Testis (tissue), 2 donors: ENCODE data around the gene CDK11B.

ENCODE experiments used
- POLR2A ChIP-seq: fragments of 450-650 bp; IDR thresholded peaks from one replicate; pipeline ENCODE4 v1.6.1; 2017; ENCODE audit warnings: antibody characterized with exemption, mild to moderate bottlenecking, moderate library complexity
- TF ChIP-seq, protein P1 (sequence below), 3 experiments: fragments of 450-650 bp in 2 of 3; fragments of 200-600 bp in 1 of 3; sonication (generic) in 1 of 3; IDR thresholded peaks; one replicate each; pipeline ENCODE4 v1.5.1; 2016 to 2019; ENCODE audit warnings: antibody characterized with exemption in 3 of 3, mild to moderate bottlenecking in 2 of 3, moderate library complexity in 1 of 3

DNA sequence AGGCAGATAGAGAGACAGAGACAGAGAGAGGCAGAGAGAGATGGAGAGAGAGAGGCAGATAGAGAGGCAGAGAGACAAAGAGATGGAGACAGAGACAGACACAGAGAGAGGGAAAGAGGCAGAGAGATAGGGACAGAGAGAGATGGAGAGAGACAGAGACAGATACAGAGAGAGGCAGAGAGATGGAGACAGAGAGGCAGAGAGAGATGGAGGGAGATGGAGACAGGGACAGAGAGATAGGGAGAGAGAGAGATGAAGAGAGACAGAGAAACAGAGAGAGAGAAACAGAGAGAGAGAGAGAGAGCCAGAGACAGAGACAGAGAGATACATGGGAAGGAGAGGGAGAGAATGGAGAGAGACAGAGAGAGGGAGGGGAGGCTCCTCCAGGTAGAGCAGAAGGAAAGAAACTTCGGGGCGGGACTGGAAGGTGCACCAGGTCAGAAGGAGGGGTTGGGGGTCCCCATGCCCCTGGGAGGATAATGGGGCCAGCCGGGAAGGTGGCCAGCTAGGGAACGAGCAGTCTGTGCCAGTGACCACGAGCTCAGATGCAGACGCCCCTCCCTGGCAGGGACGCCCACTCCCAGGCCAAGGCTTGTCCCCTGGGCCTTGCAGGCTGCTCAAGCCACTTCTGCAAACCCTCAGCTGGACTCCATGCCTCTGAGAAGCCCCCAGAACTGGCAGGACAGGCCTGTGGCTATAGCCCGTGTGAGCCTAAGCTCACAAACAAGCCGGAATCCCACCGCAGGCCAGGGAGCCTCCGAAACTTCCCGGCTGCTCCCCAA is 62.1 kb downstream of the CDK11B start:
- TF ChIP-seq, protein P1, sequence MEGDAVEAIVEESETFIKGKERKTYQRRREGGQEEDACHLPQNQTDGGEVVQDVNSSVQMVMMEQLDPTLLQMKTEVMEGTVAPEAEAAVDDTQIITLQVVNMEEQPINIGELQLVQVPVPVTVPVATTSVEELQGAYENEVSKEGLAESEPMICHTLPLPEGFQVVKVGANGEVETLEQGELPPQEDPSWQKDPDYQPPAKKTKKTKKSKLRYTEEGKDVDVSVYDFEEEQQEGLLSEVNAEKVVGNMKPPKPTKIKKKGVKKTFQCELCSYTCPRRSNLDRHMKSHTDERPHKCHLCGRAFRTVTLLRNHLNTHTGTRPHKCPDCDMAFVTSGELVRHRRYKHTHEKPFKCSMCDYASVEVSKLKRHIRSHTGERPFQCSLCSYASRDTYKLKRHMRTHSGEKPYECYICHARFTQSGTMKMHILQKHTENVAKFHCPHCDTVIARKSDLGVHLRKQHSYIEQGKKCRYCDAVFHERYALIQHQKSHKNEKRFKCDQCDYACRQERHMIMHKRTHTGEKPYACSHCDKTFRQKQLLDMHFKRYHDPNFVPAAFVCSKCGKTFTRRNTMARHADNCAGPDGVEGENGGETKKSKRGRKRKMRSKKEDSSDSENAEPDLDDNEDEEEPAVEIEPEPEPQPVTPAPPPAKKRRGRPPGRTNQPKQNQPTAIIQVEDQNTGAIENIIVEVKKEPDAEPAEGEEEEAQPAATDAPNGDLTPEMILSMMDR (IDR thresholded peaks at IDR 0.05), result no peak
- no peak for TF ChIP-seq POLR2A
